Measurements from ENCODE around the gene SORCS2. TPM values are rescaled to one million over a fixed set of nuclear protein-coding genes. Genes with fewer than 3 reads are reported as not detected.

SORCS2 gene
- total and polyA plus RNA-seq, 2 of the 13 experiments (the other 11 are each of a cell fraction or from before 2014, with no cell fraction given), result 0.82 to 1.0 TPM

DNA sequence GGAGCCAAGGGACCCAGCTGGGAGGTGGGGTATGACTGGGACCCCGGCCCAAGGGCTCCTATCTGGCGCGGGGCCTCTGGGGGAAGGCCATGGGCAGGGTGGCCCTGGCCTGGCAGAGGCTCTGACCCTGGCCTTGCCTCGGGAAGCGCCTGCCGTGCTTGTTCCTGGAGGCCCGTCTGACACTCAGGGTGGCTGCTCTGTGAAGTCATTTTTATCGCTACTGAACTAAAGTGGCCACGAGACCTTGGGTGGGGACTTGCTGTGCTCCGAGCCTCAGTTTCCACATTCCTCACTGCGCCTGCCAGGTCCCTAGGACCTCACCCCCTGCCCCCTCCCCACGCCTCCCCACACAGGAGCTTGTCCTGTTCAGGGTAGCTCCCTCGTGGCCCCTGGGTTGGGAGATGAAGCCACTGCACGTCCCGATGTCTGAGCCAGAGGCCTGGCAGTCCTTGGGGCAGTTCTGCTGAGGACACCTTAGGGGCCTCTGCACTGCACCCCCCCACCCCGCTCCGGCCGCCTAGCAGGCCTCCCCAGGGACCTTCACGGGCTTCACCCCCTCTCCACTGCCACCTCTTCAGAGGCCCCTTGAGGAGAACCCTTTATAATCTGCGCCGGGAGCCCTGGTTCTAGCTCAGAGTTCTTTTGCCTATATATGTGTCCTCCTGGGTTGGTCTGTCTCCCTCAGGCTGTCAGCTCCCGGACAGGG, 639 bp upstream of the SORCS2 start (continued):
- TF ChIP-seq FOXO1 (CRISPR knock-in tag; IDR thresholded peaks at IDR 0.05) (no peak), MIER2 (CRISPR knock-in tag; IDR thresholded peaks at IDR 0.05) (no peak)

GRCh38 chr4:7193030-7193958, 956 bp downstream of the SORCS2 start:
- ChIA-PET POLR2A (no interaction called here), CTCF (ENCODE audit: low intra/inter-chr PET ratio, low total read pairs) (interaction anchor here (1.5 kb wide), 1 partner anchor 142 kb away, joined by 13 read pairs; no protein-coding TSS in a partner anchor)
- no peaks in the 10 kb centered on the region for H3K9me3 ChIP-seq (ENCODE audit: low read length)
- no peaks in the 10 kb centered on the region for H3K4me1 ChIP-seq (ENCODE audit: insufficient read depth, low read length)
- WGBS (ENCODE audit: low lambda C conversion rate), result 19% methylated on average over 19 of the region's 62 CpGs
- peaks cover 7 to 87% of the 10 kb centered on the region in 2 experiments; a peak in 4 of 5 replicates for H3K27me3 ChIP-seq (ENCODE audit: control insufficient read depth in 1 of 2, insufficient read depth in 2 of 2, low read length in 2 of 2)
- no peaks in the 10 kb centered on the region for H3K79me2 ChIP-seq (ENCODE audit: insufficient read depth, low read length)
- no peaks in the 10 kb centered on the region for H3K36me3 ChIP-seq (replicated peaks in 1 of 2; ENCODE audit: control insufficient read depth in 1 of 2, insufficient read depth in 2 of 2, low read length in 2 of 2)
- TF ChIP-seq EZH2 (conservative IDR thresholded peaks at IDR 0.05; ENCODE audit: low read depth, low read length), result 0 out of 2 replicates have a peak, but pooled peaks have one; percentile 75
- no peak for TF ChIP-seq TBP (CRISPR knock-in tag; IDR thresholded peaks at IDR 0.05)
- H4K20me1 ChIP-seq (ENCODE audit: insufficient read depth, low read length), result 0 out of 2 replicates have a peak, but pooled peaks cover 2% of the 10 kb centered on the region
- H2AFZ ChIP-seq (ENCODE audit: low read length), result no peak overlapping the region
- in situ Hi-C loops (cut with HindIII; ENCODE audit: extremely low pct_ligation_motif_present, low pct_unique_long_range_greater_than_20kb), result loop anchor here (5.0 to 10.0 kb wide), 3 partner anchors 99 to 532 kb away; no protein-coding TSS in a partner anchor
- peak overlapping the region in 1 of 3 experiments; percentile 33; a peak in 1 of 6 replicates for H3K4me3 ChIP-seq (replicated peaks in 1 of 3; ENCODE audit: insufficient read depth in 1 of 3, low read depth in 2 of 3, low read length in 3 of 3)
- peak overlapping the region; percentile 23; the same call in 1 of the 2 replicates for H3K4me2 ChIP-seq (ENCODE audit: low read depth, low read length)
- BruUV-seq (replicated peaks), result no TSS peak
- no peak overlapping the region for H3K27ac ChIP-seq (ENCODE audit: extremely low read length, insufficient read depth, low read length)
- DNase-seq (ENCODE audit: low spot score) (no peak), ATAC-seq (no peak), FAIRE-seq (no peak)
- intact Hi-C loops (cut with micrococcal nuclease; ENCODE audit: unreplicated experiment), result loop anchor here (10.0 kb wide), 1 partner anchor 142 kb away; no protein-coding TSS in a partner anchor
- H3K9ac ChIP-seq (ENCODE audit: insufficient read depth, low read depth, low read length), result no peak overlapping the region
